HG02678 (cell line): ENCODE data around the gene ADGRG3.

Experiments
- ATAC-seq: cut with Tn5 transposase; IDR thresholded peaks from one replicate; pipeline ENCODE4 v1.9.1; 2021; ENCODE audit warnings: mild to moderate bottlenecking, moderate library complexity; ENCODE audit not compliant: unreplicated experiment

The ADGRG3 gene

GRCh38 chr16:57679016-57679415, 10.9 kb downstream of the ADGRG3 start:
- no peak for ATAC-seq

- no peak for ATAC-seq
Observed at GRCh38 chr16:57679767-57680482, 11.8 kb downstream of the ADGRG3 start.

- ATAC-seq: no peak
Observed at GRCh38 chr16:57680842-57681375, 12.8 kb downstream of the ADGRG3 start.

- no peak for ATAC-seq
Observed at GRCh38 chr16:57681950-57682728, 14.0 kb downstream of the ADGRG3 start.

- no peak for ATAC-seq
Observed at GRCh38 chr16:57682809-57683635, 14.9 kb downstream of the ADGRG3 start.

- ATAC-seq: no peak
Observed at GRCh38 chr16:57683636-57684545, 15.8 kb downstream of the ADGRG3 start.

- no peak for ATAC-seq
Observed at GRCh38 chr16:57684626-57685358, 16.7 kb downstream of the ADGRG3 start.

- ATAC-seq: no peak
Observed at GRCh38 chr16:57685633-57686032, 17.5 kb downstream of the ADGRG3 start.

- ATAC-seq: no peak
Observed at GRCh38 chr16:57686577-57686976, 18.5 kb downstream of the ADGRG3 start.

GRCh38 chr16:57687363-57687929, 19.3 kb downstream of the ADGRG3 start:
- no peak for ATAC-seq

- ATAC-seq: no peak
Observed at GRCh38 chr16:57688487-57688986, 20.4 kb downstream of the ADGRG3 start.

- peak; percentile 5 for ATAC-seq
Observed at GRCh38 chr16:57688987-57689761, 21.1 kb downstream of the ADGRG3 start.

GRCh38 chr16:57689762-57690558, 21.9 kb downstream of the ADGRG3 start:
- ATAC-seq: peak; percentile 72

- no peak for ATAC-seq
Observed at GRCh38 chr16:57690782-57691471, 22.8 kb downstream of the ADGRG3 start.

- no peak for ATAC-seq
Observed at GRCh38 chr16:57692636-57693035, 24.5 kb downstream of the ADGRG3 start.

GRCh38 chr16:57693550-57693949, 25.4 kb downstream of the ADGRG3 start:
- no peak for ATAC-seq

GRCh38 chr16:57694231-57694724, 26.2 kb downstream of the ADGRG3 start:
- ATAC-seq: no peak
